Caco-2 (cell line): ENCODE results near the gene ADAMTS5. TPM values are rescaled to one million over a fixed set of nuclear protein-coding genes. Genes with fewer than 3 reads are reported as not detected.

Experiments used
- BruUV-seq: library from RNA; stranded (reverse); fragments of 400-500 nt; replicated peaks from 2 replicates; lab custom pipeline; 2021; lab: Mats Ljungman, UMichigan
- CTCF ChIA-PET: fragments of 300-600 bp; sonication (Branson Sonifier 250); formaldehyde crosslinking; loops from one replicate; lab custom pipeline; 2022; ENCODE audit warnings: antibody characterized with exemption; lab: Charles Lee
- POLR2A ChIA-PET: fragments of 300-600 bp; sonication (Branson Sonifier 250); formaldehyde crosslinking; loops from one replicate; lab custom pipeline; 2022; ENCODE audit warnings: antibody characterized with exemption; lab: Charles Lee
- DNase-seq, 2 experiments: peaks; one replicate each; pipeline versions ENCODE4 v3.0.0 to v3.0.0-alpha.2; 2020 to 2022
- H3K27me3 ChIP-seq: replicated peaks from 2 replicates; pipeline ENCODE4 v1.6.0; 2011; ENCODE audit warnings: low read length; ENCODE audit not compliant: control insufficient read depth, insufficient read depth
- H3K36me3 ChIP-seq: 2 replicates; pipeline ENCODE4 v1.5.1; 2011; ENCODE audit warnings: low read length; ENCODE audit not compliant: control insufficient read depth, insufficient read depth
- H3K4me1 ChIP-seq: fragments of 250-450 bp; sonication (Bioruptor Pico); 2 replicates; pipeline ENCODE4 v1.5.1; 2020; ENCODE audit warnings: mild to moderate bottlenecking
- H3K4me3 ChIP-seq: 2 replicates; pipeline ENCODE4 v1.5.1; 2011; ENCODE audit warnings: low read depth, mild to moderate bottlenecking, control low read depth, low read length
- H3K9me3 ChIP-seq: fragments of 250-450 bp; sonication (Bioruptor Pico); 2 replicates; pipeline ENCODE4 v1.5.1; 2020; ENCODE audit warnings: mild to moderate bottlenecking, moderate library complexity
- H3K27ac Mint-ChIP-seq: one replicate; pipeline ENCODE4 v1.8.0; 2022; ENCODE audit warnings: mixed read lengths; ENCODE audit not compliant: unreplicated experiment
- H3K27me3 Mint-ChIP-seq: one replicate; pipeline ENCODE4 v1.8.0; 2022; ENCODE audit warnings: mixed read lengths; ENCODE audit not compliant: insufficient read depth, unreplicated experiment
- H3K36me3 Mint-ChIP-seq: one replicate; pipeline ENCODE4 v1.8.0; 2022; ENCODE audit warnings: mild to moderate bottlenecking, mixed read lengths; ENCODE audit not compliant: insufficient read depth, unreplicated experiment
- H3K4me1 Mint-ChIP-seq: one replicate; pipeline ENCODE4 v1.8.0; 2022; ENCODE audit warnings: low read depth, mixed read lengths; ENCODE audit not compliant: unreplicated experiment
- H3K4me3 Mint-ChIP-seq: one replicate; pipeline ENCODE4 v1.8.0; 2022; ENCODE audit warnings: mild to moderate bottlenecking, moderate library complexity, mixed read lengths; ENCODE audit not compliant: unreplicated experiment
- H3K9me3 Mint-ChIP-seq: one replicate; pipeline ENCODE4 v1.8.0; 2022; ENCODE audit warnings: mixed read lengths; ENCODE audit not compliant: unreplicated experiment
- CTCF ChIP-seq, 2 experiments: fragments of 200-600 bp in 1 of 2; IDR thresholded peaks; 1 replicate in 1 of 2; 2 replicates in 1 of 2; pipeline versions ENCODE4 v1.5.1 to v1.8.0; 2011 to 2022; ENCODE audit warnings: antibody characterized with exemption in 1 of 2, control low read depth in 1 of 2, inconsistent platforms in 1 of 2, low read depth in 1 of 2, low read length in 1 of 2, mild to moderate bottlenecking in 1 of 2, moderate library complexity in 1 of 2; ENCODE audit not compliant: insufficient read depth in 1 of 2, severe bottlenecking in 1 of 2, unreplicated experiment in 1 of 2
- intact Hi-C: fragments of 100-400 bp; cut with micrococcal nuclease; formaldehyde crosslinking; loops from one replicate; pipeline ENCODE4 v1.10.0; 2022; ENCODE audit not compliant: unreplicated experiment
- total RNA-seq: library from RNA; stranded (reverse); gene quantifications from 2 replicates; pipeline ENCODE4 v1.2.3, GENCODE V29; 2022

ADAMTS5 gene
- total RNA-seq, 1 experiment from 2014 or later: not detected

- Mint-ChIP-seq H3K27ac (peak overlapping the region; percentile 58), H3K27me3 (no peaks in the 10 kb centered on the region), H3K4me1 (peaks cover 11% of the 10 kb centered on the region), H3K9me3 (peaks cover 39% of the 10 kb centered on the region), H3K36me3 (no peaks in the 10 kb centered on the region), H3K4me3 (no peak overlapping the region)
- CTCF ChIA-PET: no interaction called here
- no peak overlapping the region for H3K4me3 ChIP-seq
- no TSS peak for BruUV-seq
- intact Hi-C loops: loop anchor here (1.0 to 2.0 kb wide), 2 partner anchors 27 to 33 kb away; no protein-coding TSS in a partner anchor
- POLR2A ChIA-PET: no interaction called here
- no peak for TF ChIP-seq CTCF (IDR thresholded peaks at IDR 0.05; ENCODE audit: insufficient read depth in 1 of 2, low read depth in 1 of 2, low read length in 1 of 2, severe bottlenecking in 1 of 2, unreplicated experiment in 1 of 2)
- no peaks in the 10 kb centered on the region for H3K27me3 ChIP-seq
- peaks cover 21% of the 10 kb centered on the region for H3K4me1 ChIP-seq
- no peak for DNase-seq
- no peaks in the 10 kb centered on the region for H3K9me3 ChIP-seq
- no peaks in the 10 kb centered on the region for H3K36me3 ChIP-seq
Measured at GRCh38 chr21:26883768-26884167, 83.1 kb downstream of the ADAMTS5 start.

- CTCF ChIA-PET: no interaction called here
- no peak overlapping the region for H3K4me3 ChIP-seq
- no peaks in the 10 kb centered on the region for H3K27me3 ChIP-seq
- DNase-seq: no peak
- peak; percentile 8 to 12 for TF ChIP-seq CTCF (IDR thresholded peaks at IDR 0.05; ENCODE audit: insufficient read depth in 1 of 2, low read depth in 1 of 2, low read length in 1 of 2, severe bottlenecking in 1 of 2, unreplicated experiment in 1 of 2)
- Mint-ChIP-seq H3K27ac (no peak overlapping the region), H3K27me3 (no peaks in the 10 kb centered on the region), H3K9me3 (peaks cover 24% of the 10 kb centered on the region), H3K4me3 (no peak overlapping the region), H3K4me1 (peaks cover 11% of the 10 kb centered on the region), H3K36me3 (no peaks in the 10 kb centered on the region)
- intact Hi-C loops: no loop called here
- no TSS peak for BruUV-seq
- peaks cover 21% of the 10 kb centered on the region for H3K4me1 ChIP-seq
- H3K36me3 ChIP-seq: no peaks in the 10 kb centered on the region
- POLR2A ChIA-PET: no interaction called here
- H3K9me3 ChIP-seq: no peaks in the 10 kb centered on the region
Measured at GRCh38 chr21:26881504-26882228, 85.2 kb downstream of the ADAMTS5 start.

- CTCF ChIA-PET: no interaction called here
- H3K27me3 Mint-ChIP-seq: no peaks in the 10 kb centered on the region
- Histone ChIP-seq H3K4me1 (no peaks in the 10 kb centered on the region), H3K27me3 (no peaks in the 10 kb centered on the region), H3K36me3 (no peaks in the 10 kb centered on the region), H3K4me3 (no peak overlapping the region), H3K9me3 (peaks cover 6% of the 10 kb centered on the region; the same call in 1 of the 2 replicates)
- intact Hi-C loops: no loop called here
- no peak for TF ChIP-seq CTCF (IDR thresholded peaks at IDR 0.05; ENCODE audit: insufficient read depth in 1 of 2, low read depth in 1 of 2, low read length in 1 of 2, severe bottlenecking in 1 of 2, unreplicated experiment in 1 of 2)
- H3K9me3 Mint-ChIP-seq: peaks cover 9% of the 10 kb centered on the region
- H3K36me3 Mint-ChIP-seq: no peaks in the 10 kb centered on the region
- POLR2A ChIA-PET: no interaction called here
- H3K27ac Mint-ChIP-seq: no peak overlapping the region
- H3K4me3 Mint-ChIP-seq: no peak overlapping the region
- H3K4me1 Mint-ChIP-seq: no peaks in the 10 kb centered on the region
- DNase-seq: no peak
- BruUV-seq: no TSS peak
Measured at GRCh38 chr21:26877018-26877417, 89.9 kb downstream of the ADAMTS5 start.
